ENCODE measurements around the gene GFI1. TPM values are rescaled to one million over a fixed set of nuclear protein-coding genes. Genes with fewer than 3 reads are reported as not detected.

Gene GFI1
- total RNA-seq, 1 experiment from 2014 or later: 0.35 TPM

DNA sequence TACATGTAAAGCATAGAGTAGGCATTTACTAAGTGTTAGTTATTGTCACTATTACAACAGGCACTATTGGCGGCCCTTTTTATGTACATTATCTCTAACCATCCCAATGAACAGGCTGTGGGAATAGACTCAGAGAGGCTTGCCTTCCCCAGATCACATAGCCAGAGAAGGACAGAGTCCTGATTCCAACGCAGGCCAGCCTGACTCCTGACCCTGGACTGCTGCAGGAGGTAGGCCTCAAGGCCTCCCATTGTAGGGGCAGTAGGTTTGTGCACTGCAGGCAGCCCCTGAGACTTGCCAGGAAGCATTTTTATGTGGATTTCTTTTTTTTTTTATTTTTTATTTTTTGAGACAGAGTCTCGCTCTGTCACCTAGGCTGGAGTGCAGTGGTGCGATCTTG, 6.4 kb upstream of the GFI1 start:
- ChIA-PET POLR2A (no interaction called here), CTCF (no interaction called here)
- Mint-ChIP-seq H3K4me1 (no peaks in the 10 kb centered on the region), H3K27ac (no peak overlapping the region), H3K9me3 (no peaks in the 10 kb centered on the region), H3K4me3 (no peak overlapping the region), H3K36me3 (no peaks in the 10 kb centered on the region), H3K27me3 (ENCODE audit: low read depth) (peaks cover 36% of the 10 kb centered on the region)
- DNase-seq (ENCODE audit: low spot score) (no peak), ATAC-seq (no peak)
- TF ChIP-seq GTF2I (CRISPR knock-in tag; conservative IDR thresholded peaks at IDR 0.05): no peak
- no peak for TF ChIP-seq IRF2 (CRISPR knock-in tag; IDR thresholded peaks at IDR 0.05; ENCODE audit: borderline replicate concordance, low read depth)
- TF ChIP-seq TEAD1 (CRISPR knock-in tag; IDR thresholded peaks at IDR 0.05): no peak
- no peak for TF ChIP-seq NR2C2 (CRISPR knock-in tag; IDR thresholded peaks at IDR 0.05)
- no peak for TF ChIP-seq NR1H2 (CRISPR knock-in tag; IDR thresholded peaks at IDR 0.05)
- TF ChIP-seq ETV6 (CRISPR knock-in tag; IDR thresholded peaks at IDR 0.05): no peak
- no peak for TF ChIP-seq TP53 (CRISPR knock-in tag; IDR thresholded peaks at IDR 0.05)
- no peak for TF ChIP-seq ZBTB21 (CRISPR knock-in tag; IDR thresholded peaks at IDR 0.05; ENCODE audit: borderline replicate concordance)
- TF ChIP-seq SMAD4 (CRISPR knock-in tag; IDR thresholded peaks at IDR 0.05): no peak
- no peak for TF ChIP-seq CTCF (IDR thresholded peaks at IDR 0.05)
- TF ChIP-seq ATF3 (CRISPR knock-in tag; conservative IDR thresholded peaks at IDR 0.05): no peak
- TF ChIP-seq CREB1 (CRISPR knock-in tag; IDR thresholded peaks at IDR 0.05): no peak
- TF ChIP-seq, protein P1, sequence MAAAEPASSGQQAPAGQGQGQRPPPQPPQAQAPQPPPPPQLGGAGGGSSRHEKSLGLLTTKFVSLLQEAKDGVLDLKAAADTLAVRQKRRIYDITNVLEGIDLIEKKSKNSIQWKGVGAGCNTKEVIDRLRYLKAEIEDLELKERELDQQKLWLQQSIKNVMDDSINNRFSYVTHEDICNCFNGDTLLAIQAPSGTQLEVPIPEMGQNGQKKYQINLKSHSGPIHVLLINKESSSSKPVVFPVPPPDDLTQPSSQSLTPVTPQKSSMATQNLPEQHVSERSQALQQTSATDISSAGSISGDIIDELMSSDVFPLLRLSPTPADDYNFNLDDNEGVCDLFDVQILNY (CRISPR knock-in tag; IDR thresholded peaks at IDR 0.05): no peak
- TF ChIP-seq, protein P2, sequence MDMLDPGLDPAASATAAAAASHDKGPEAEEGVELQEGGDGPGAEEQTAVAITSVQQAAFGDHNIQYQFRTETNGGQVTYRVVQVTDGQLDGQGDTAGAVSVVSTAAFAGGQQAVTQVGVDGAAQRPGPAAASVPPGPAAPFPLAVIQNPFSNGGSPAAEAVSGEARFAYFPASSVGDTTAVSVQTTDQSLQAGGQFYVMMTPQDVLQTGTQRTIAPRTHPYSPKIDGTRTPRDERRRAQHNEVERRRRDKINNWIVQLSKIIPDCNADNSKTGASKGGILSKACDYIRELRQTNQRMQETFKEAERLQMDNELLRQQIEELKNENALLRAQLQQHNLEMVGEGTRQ (CRISPR knock-in tag; IDR thresholded peaks at IDR 0.05): no peak
- TF ChIP-seq ELF4 (CRISPR knock-in tag; IDR thresholded peaks at IDR 0.05; ENCODE audit: low read depth): no peak
- no peak for TF ChIP-seq KAT7 (CRISPR knock-in tag; IDR thresholded peaks at IDR 0.05; ENCODE audit: borderline replicate concordance)
- no peak for TF ChIP-seq NFE2L1 (CRISPR knock-in tag; IDR thresholded peaks at IDR 0.05)
- TF ChIP-seq JAZF1 (CRISPR knock-in tag; IDR thresholded peaks at IDR 0.05): no peak
- no peak for TF ChIP-seq ZNF121 (CRISPR knock-in tag; IDR thresholded peaks at IDR 0.05)
- TF ChIP-seq, protein P3, sequence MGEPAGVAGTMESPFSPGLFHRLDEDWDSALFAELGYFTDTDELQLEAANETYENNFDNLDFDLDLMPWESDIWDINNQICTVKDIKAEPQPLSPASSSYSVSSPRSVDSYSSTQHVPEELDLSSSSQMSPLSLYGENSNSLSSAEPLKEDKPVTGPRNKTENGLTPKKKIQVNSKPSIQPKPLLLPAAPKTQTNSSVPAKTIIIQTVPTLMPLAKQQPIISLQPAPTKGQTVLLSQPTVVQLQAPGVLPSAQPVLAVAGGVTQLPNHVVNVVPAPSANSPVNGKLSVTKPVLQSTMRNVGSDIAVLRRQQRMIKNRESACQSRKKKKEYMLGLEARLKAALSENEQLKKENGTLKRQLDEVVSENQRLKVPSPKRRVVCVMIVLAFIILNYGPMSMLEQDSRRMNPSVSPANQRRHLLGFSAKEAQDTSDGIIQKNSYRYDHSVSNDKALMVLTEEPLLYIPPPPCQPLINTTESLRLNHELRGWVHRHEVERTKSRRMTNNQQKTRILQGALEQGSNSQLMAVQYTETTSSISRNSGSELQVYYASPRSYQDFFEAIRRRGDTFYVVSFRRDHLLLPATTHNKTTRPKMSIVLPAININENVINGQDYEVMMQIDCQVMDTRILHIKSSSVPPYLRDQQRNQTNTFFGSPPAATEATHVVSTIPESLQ (CRISPR knock-in tag; IDR thresholded peaks at IDR 0.05): no peak

DNA sequence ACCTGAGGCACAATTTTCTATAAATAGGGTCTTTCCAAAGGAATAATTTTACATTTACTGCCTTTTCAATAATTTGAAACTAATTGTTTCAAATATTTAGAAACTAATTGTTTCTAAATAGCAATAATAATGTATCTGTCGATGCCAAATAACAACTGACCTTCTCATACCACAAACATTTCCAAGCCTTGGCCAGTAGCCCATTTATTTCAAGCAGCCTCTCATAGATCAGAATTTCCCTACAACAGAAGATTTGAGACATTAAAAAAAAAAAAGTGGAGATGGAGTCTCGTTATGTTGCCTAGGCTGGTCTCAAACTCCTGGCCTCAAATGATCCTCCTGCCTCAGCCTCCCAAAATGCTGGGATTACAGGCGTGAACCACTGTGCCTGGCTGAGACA, 2.1 kb upstream of the GFI1 start:
- Mint-ChIP-seq H3K4me3 (no peak overlapping the region), H3K27me3 (ENCODE audit: low read depth) (peaks cover 74% of the 10 kb centered on the region), H3K4me1 (peaks cover 11% of the 10 kb centered on the region), H3K9me3 (no peaks in the 10 kb centered on the region), H3K27ac (no peak overlapping the region), H3K36me3 (no peaks in the 10 kb centered on the region)
- POLR2A ChIA-PET: interaction anchor here (0.6 to 0.7 kb wide), 2 partner anchors 198 to 1640 kb away, joined by 3 to 8 read pairs; no protein-coding TSS in a partner anchor
- ATAC-seq (no peak), DNase-seq (ENCODE audit: low spot score) (no peak)
- CTCF ChIA-PET: no interaction called here
- TF ChIP-seq AFF4 (CRISPR knock-in tag; IDR thresholded peaks at IDR 0.05; ENCODE audit: borderline replicate concordance): no peak
- TF ChIP-seq, protein P1 (CRISPR knock-in tag; IDR thresholded peaks at IDR 0.05): no peak
- no peak for TF ChIP-seq ZNF671 (CRISPR knock-in tag; IDR thresholded peaks at IDR 0.05)
- TF ChIP-seq FOXP4 (CRISPR knock-in tag; IDR thresholded peaks at IDR 0.05): no peak
- TF ChIP-seq, protein P2 (CRISPR knock-in tag; IDR thresholded peaks at IDR 0.05): no peak

Measured in WTC11 (cell line).